GM19351 (cell line): ENCODE measurements around the gene ALG3.

Source experiments
- ATAC-seq: cut with Tn5 transposase; IDR thresholded peaks from one replicate; pipeline ENCODE4 v1.9.1; 2021; ENCODE audit warnings: mild to moderate bottlenecking, moderate library complexity; ENCODE audit not compliant: unreplicated experiment

The ALG3 gene

GRCh38 chr3:184260724-184261269 lies 12.0 kb upstream of the ALG3 start:
- no peak for ATAC-seq

GRCh38 chr3:184259878-184260723 lies 11.3 kb upstream of the ALG3 start:
- ATAC-seq, result no peak

GRCh38 chr3:184259396-184259877 lies 10.7 kb upstream of the ALG3 start:
- ATAC-seq, result no peak

GRCh38 chr3:184258926-184259325 lies 10.2 kb upstream of the ALG3 start:
- ATAC-seq, result no peak

- no peak for ATAC-seq
Measured at GRCh38 chr3:184257083-184257915, 8.5 kb upstream of the ALG3 start.

- no peak for ATAC-seq
Measured at GRCh38 chr3:184255291-184256039, 6.7 kb upstream of the ALG3 start.

- ATAC-seq, result peak; percentile 63
Measured at GRCh38 chr3:184250167-184250828, 1.5 kb upstream of the ALG3 start.

GRCh38 chr3:184249412-184250166 lies 827 bp upstream of the ALG3 start, which contains the start of gene EEF1AKMT4:
Gene EEF1AKMT4 (plus strand): TSS chr3:184249672. CDS start chr3:184249695, 23 bp downstream.
- peak; percentile 85 for ATAC-seq

GRCh38 chr3:184242297-184242685 lies 6.5 kb downstream of the ALG3 start:
- no peak for ATAC-seq

- no peak for ATAC-seq
Measured at GRCh38 chr3:184241447-184242296, 7.1 kb downstream of the ALG3 start.

- no peak for ATAC-seq
Measured at GRCh38 chr3:184241141-184241446, 7.7 kb downstream of the ALG3 start.

GRCh38 chr3:184240384-184241140 lies 8.2 kb downstream of the ALG3 start:
- ATAC-seq, result no peak

- no peak for ATAC-seq
Measured at GRCh38 chr3:184239708-184240107, 9.1 kb downstream of the ALG3 start.

GRCh38 chr3:184239221-184239620 lies 9.5 kb downstream of the ALG3 start:
- ATAC-seq, result no peak

- no peak for ATAC-seq
Measured at GRCh38 chr3:184238246-184238818, 10.4 kb downstream of the ALG3 start.

GRCh38 chr3:184237807-184238206 lies 11.0 kb downstream of the ALG3 start:
- no peak for ATAC-seq

- ATAC-seq, result no peak
Measured at GRCh38 chr3:184237211-184237610, 11.6 kb downstream of the ALG3 start.

- ATAC-seq, result no peak
Measured at GRCh38 chr3:184236636-184237035, 12.1 kb downstream of the ALG3 start.
